GM12878 (cell line): ENCODE results near the gene SERPINI1. TPM values are rescaled to one million over a fixed set of nuclear protein-coding genes. Genes with fewer than 3 reads are reported as not detected.

Source experiments
- ASH2L ChIP-seq: fragments of 300-600, 200-600 bp; sonication (generic); IDR thresholded peaks from 2 replicates; pipeline ENCODE4 v1.6.1; 2017; ENCODE audit warnings: low read depth, mild to moderate bottlenecking, borderline replicate concordance
- ATF7 ChIP-seq: fragments of 450-650 bp; IDR thresholded peaks from 2 replicates; pipeline ENCODE4 v1.6.1; 2016; ENCODE audit warnings: low read depth, mild to moderate bottlenecking
- DPF2 ChIP-seq: fragments of 450-650 bp; IDR thresholded peaks from 2 replicates; pipeline ENCODE4 v1.6.1; 2017; ENCODE audit warnings: mild to moderate bottlenecking
- ETV6 ChIP-seq, 2 experiments: fragments of 450-650 bp in 1 of 2; IDR thresholded peaks in 1 of 2; conservative IDR thresholded peaks in 1 of 2; 2 replicates each; pipeline ENCODE4 v1.6.1; 2014; ENCODE audit warnings: antibody characterized with exemption in 1 of 2, borderline replicate concordance in 1 of 2, low read depth in 1 of 2, mild to moderate bottlenecking in 1 of 2, moderate library complexity in 1 of 2
- KAT2A ChIP-seq: conservative IDR thresholded peaks from 2 replicates; pipeline ENCODE4 v1.6.1; 2011; ENCODE audit warnings: low read depth, low read length; ENCODE audit not compliant: control insufficient read depth
- MYB ChIP-seq: fragments of 150-350 bp; IDR thresholded peaks from 2 replicates; pipeline ENCODE4 v1.6.1; 2014; ENCODE audit warnings: mild to moderate bottlenecking, low read depth, low read length, borderline replicate concordance
- NFYB ChIP-seq: IDR thresholded peaks from 2 replicates; pipeline ENCODE4 v1.6.1; 2011; ENCODE audit warnings: low read depth, mild to moderate bottlenecking, low read length, improper control_type of control experiment, moderate library complexity; ENCODE audit not compliant: insufficient read depth
- POU2F2 ChIP-seq: IDR thresholded peaks from 3 replicates; pipeline ENCODE4 v1.6.1; 2011; ENCODE audit warnings: low read depth, mild to moderate bottlenecking, low read length, borderline replicate concordance
- SMARCA5 ChIP-seq: fragments of 450-650 bp; IDR thresholded peaks from 2 replicates; pipeline ENCODE4 v1.6.1; 2017; ENCODE audit warnings: mild to moderate bottlenecking
- SREBF1 ChIP-seq: IDR thresholded peaks from 2 replicates; pipeline ENCODE4 v1.6.1; 2012; ENCODE audit warnings: mild to moderate bottlenecking, low read length
- STAT3 ChIP-seq: IDR thresholded peaks from 2 replicates; pipeline ENCODE4 v1.6.1; 2011; ENCODE audit warnings: low read depth, low read length, improper control_type of control experiment
- YY1 ChIP-seq: IDR thresholded peaks from 2 replicates; pipeline ENCODE4 v1.6.1; 2011; ENCODE audit warnings: low read depth, mild to moderate bottlenecking, low read length
- ZNF217 ChIP-seq: fragments of 450-650 bp; IDR thresholded peaks from 2 replicates; pipeline ENCODE4 v1.6.1; 2017; ENCODE audit warnings: antibody characterized with exemption, mild to moderate bottlenecking
- ZNF274 ChIP-seq: IDR thresholded peaks from one replicate; pipeline ENCODE4 v1.8.0; 2011; ENCODE audit not compliant: insufficient read length, insufficient read depth
- polyA plus RNA-seq, 11 experiments: library from polyadenylated mRNA; depleted of rRNA in 4 of 11; unstranded in 6 of 11; stranded (reverse) in 5 of 11; fragments of >200 nt; fragmentation: Nextera tagmentation in 4 of 11; fragmentation: Illumina TruSeq in 1 of 11; extraction: Ambion mirVana in 4 of 11; extraction: Trizol in 1 of 11; gene quantifications; 1 replicate in 1 of 11; 2 replicates in 10 of 11; pipeline versions ENCODE4 v1.2.1 to v1.2.3, GENCODE V29; 2011 to 2016; ENCODE audit warnings: inconsistent platforms in 2 of 11, missing spikeins in 2 of 11, low read depth in 1 of 11
- total RNA-seq, 4 experiments: library from RNA; depleted of rRNA in 3 of 4; stranded (reverse); fragments of >200 nt in 3 of 4; fragmentation: Illumina TruSeq in 1 of 4; extraction: Trizol in 1 of 4; gene quantifications; 2 replicates each; pipeline versions ENCODE4 v1.2.1 to v1.2.3, GENCODE V29; 2013 to 2021
- TF ChIP-seq, protein P1 (sequence below): fragments of 450-650 bp; formaldehyde crosslinking; IDR thresholded peaks from 2 replicates; pipeline ENCODE4 v1.4.0; 2022; ENCODE audit warnings: mild to moderate bottlenecking, moderate library complexity
- TF ChIP-seq, protein P2 (sequence below): IDR thresholded peaks from 2 replicates; pipeline ENCODE4 v1.6.1; 2011; ENCODE audit warnings: borderline replicate concordance, low read depth, mild to moderate bottlenecking, moderate library complexity, mixed read lengths, low read length; ENCODE audit not compliant: insufficient read depth; ENCODE audit errors: extremely low read length
- TF ChIP-seq, protein P3 (sequence below): fragments of 450-650 bp; IDR thresholded peaks from 2 replicates; pipeline ENCODE4 v1.6.1; 2017; ENCODE audit warnings: mild to moderate bottlenecking, moderate library complexity
- TF ChIP-seq, protein P4 (sequence below): fragments of 450-650 bp; formaldehyde crosslinking; IDR thresholded peaks from 2 replicates; pipeline ENCODE4 v1.4.0; 2020; ENCODE audit warnings: mild to moderate bottlenecking, moderate library complexity

SERPINI1 gene
- total and polyA plus RNA-seq, 10 of the 15 experiments (the other 5 are each of a cell fraction or from before 2014, with no cell fraction given), result 1.5 to 7.6 (median 3.6) TPM

DNA sequence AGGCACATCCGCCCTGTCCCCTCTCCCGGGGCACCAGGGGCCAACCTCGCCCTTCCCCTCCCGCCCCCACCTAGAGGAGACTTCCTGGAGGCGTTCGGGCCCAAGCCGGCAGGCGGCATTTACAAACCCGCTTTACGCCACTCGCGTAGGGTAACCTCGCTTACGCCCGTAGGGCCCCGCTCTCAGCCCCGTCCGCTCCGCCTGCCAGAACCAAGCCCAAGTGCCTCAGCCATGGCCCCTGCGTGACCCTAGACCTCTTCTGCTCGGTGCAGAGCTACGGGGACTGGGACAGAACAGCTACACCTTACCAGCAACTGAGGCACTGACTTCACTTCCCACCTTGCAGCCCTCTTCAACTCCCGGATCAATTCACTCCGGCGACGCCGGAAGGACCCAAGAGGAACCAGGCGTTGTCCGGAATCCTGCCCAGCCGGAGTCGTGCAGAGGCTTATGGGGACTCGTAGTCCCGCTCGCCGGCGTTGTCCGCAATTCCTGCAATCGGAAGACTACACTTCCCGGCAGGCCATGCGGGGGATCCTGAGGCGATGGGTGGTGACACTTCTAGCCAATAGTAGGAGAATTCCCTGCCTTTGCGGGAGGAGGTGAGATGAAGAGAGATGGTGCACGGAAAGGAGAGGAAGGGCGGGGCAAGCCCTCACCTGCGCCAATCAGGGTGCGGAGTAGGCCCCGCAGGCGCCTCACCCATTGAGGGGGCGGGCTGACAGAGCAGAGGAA lies 856 bp upstream of the SERPINI1 start, which contains the start of gene PDCD10 (continued):
- TF ChIP-seq, protein P1, sequence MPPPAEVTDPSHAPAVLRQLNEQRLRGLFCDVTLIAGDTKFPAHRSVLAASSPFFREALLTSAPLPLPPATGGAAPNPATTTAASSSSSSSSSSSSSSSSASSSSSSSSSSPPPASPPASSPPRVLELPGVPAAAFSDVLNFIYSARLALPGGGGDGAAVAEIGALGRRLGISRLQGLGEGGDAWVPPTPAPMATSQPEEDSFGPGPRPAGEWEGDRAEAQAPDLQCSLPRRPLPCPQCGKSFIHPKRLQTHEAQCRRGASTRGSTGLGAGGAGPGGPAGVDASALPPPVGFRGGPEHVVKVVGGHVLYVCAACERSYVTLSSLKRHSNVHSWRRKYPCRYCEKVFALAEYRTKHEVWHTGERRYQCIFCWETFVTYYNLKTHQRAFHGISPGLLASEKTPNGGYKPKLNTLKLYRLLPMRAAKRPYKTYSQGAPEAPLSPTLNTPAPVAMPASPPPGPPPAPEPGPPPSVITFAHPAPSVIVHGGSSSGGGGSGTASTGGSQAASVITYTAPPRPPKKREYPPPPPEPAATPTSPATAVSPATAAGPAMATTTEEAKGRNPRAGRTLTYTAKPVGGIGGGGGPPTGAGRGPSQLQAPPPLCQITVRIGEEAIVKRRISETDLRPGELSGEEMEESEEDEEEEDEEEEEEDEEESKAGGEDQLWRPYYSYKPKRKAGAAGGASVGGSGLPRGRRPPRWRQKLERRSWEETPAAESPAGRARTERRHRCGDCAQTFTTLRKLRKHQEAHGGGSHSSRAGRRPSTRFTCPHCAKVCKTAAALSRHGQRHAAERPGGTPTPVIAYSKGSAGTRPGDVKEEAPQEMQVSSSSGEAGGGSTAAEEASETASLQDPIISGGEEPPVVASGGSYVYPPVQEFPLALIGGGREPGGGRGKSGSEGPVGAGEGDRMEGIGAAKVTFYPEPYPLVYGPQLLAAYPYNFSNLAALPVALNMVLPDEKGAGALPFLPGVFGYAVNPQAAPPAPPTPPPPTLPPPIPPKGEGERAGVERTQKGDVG (CRISPR knock-in tag), result no peak
- TF ChIP-seq, protein P2, sequence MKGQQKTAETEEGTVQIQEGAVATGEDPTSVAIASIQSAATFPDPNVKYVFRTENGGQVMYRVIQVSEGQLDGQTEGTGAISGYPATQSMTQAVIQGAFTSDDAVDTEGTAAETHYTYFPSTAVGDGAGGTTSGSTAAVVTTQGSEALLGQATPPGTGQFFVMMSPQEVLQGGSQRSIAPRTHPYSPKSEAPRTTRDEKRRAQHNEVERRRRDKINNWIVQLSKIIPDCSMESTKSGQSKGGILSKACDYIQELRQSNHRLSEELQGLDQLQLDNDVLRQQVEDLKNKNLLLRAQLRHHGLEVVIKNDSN, result no peak
- TF ChIP-seq DPF2, result no peak
- TF ChIP-seq ASH2L, result no peak
- TF ChIP-seq NFYB, result peak; percentile 74; the same call in 1 of the 2 replicates
- peak; percentile 81; the same call in 1 of the 2 replicates for TF ChIP-seq SREBF1
- TF ChIP-seq, protein P3, sequence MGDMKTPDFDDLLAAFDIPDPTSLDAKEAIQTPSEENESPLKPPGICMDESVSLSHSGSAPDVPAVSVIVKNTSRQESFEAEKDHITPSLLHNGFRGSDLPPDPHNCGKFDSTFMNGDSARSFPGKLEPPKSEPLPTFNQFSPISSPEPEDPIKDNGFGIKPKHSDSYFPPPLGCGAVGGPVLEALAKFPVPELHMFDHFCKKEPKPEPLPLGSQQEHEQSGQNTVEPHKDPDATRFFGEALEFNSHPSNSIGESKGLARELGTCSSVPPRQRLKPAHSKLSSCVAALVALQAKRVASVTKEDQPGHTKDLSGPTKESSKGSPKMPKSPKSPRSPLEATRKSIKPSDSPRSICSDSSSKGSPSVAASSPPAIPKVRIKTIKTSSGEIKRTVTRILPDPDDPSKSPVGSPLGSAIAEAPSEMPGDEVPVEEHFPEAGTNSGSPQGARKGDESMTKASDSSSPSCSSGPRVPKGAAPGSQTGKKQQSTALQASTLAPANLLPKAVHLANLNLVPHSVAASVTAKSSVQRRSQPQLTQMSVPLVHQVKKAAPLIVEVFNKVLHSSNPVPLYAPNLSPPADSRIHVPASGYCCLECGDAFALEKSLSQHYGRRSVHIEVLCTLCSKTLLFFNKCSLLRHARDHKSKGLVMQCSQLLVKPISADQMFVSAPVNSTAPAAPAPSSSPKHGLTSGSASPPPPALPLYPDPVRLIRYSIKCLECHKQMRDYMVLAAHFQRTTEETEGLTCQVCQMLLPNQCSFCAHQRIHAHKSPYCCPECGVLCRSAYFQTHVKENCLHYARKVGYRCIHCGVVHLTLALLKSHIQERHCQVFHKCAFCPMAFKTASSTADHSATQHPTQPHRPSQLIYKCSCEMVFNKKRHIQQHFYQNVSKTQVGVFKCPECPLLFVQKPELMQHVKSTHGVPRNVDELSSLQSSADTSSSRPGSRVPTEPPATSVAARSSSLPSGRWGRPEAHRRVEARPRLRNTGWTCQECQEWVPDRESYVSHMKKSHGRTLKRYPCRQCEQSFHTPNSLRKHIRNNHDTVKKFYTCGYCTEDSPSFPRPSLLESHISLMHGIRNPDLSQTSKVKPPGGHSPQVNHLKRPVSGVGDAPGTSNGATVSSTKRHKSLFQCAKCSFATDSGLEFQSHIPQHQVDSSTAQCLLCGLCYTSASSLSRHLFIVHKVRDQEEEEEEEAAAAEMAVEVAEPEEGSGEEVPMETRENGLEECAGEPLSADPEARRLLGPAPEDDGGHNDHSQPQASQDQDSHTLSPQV, result no peak
- TF ChIP-seq YY1, result peak; percentile 55; the same call in 1 of the 2 replicates
- TF ChIP-seq STAT3, result no peak
- TF ChIP-seq POU2F2, result no peak
- TF ChIP-seq ZNF274, result no peak
- no peak for TF ChIP-seq ATF7
- TF ChIP-seq, protein P4, sequence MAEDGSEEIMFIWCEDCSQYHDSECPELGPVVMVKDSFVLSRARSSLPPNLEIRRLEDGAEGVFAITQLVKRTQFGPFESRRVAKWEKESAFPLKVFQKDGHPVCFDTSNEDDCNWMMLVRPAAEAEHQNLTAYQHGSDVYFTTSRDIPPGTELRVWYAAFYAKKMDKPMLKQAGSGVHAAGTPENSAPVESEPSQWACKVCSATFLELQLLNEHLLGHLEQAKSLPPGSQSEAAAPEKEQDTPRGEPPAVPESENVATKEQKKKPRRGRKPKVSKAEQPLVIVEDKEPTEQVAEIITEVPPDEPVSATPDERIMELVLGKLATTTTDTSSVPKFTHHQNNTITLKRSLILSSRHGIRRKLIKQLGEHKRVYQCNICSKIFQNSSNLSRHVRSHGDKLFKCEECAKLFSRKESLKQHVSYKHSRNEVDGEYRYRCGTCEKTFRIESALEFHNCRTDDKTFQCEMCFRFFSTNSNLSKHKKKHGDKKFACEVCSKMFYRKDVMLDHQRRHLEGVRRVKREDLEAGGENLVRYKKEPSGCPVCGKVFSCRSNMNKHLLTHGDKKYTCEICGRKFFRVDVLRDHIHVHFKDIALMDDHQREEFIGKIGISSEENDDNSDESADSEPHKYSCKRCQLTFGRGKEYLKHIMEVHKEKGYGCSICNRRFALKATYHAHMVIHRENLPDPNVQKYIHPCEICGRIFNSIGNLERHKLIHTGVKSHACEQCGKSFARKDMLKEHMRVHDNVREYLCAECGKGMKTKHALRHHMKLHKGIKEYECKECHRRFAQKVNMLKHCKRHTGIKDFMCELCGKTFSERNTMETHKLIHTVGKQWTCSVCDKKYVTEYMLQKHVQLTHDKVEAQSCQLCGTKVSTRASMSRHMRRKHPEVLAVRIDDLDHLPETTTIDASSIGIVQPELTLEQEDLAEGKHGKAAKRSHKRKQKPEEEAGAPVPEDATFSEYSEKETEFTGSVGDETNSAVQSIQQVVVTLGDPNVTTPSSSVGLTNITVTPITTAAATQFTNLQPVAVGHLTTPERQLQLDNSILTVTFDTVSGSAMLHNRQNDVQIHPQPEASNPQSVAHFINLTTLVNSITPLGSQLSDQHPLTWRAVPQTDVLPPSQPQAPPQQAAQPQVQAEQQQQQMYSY (CRISPR knock-in tag), result no peak
- no peak for TF ChIP-seq SMARCA5
- TF ChIP-seq ZNF217, result no peak
- no peak for TF ChIP-seq MYB
- no peak for TF ChIP-seq ETV6 (conservative IDR thresholded peaks at IDR 0.05 in 1 of 2, IDR thresholded peaks at IDR 0.05 in 1 of 2; ENCODE audit: borderline replicate concordance in 1 of 2, low read depth in 1 of 2)
- no peak for TF ChIP-seq KAT2A
